NCI-H524 (cell line): ENCODE measurements around the gene SND1.

Source experiments
- DNase-seq, 2 experiments: peaks; one replicate each; lab custom pipeline; 2025; lab: John Stamatoyannopoulos, UW

The SND1 gene

DNA sequence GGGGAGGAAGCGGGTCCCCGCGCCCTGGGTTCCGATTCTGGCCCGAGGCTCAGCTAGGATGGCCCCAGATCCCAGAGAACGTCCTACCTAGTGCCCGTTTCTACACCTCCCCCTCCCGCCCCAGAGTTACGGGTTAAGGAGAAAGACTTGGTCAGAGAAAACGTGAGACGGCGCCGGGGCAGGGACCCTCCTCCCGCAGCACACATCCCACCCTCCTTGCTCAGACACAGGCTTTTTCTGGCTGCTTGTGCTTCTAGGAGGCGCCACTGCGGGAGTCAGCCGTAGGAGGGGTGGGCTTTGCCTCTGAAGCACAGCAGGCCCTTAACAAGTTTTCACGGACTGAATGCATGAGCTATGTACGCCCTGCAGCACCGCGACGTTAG, 484.2 kb downstream of the SND1 start:
- DNase-seq, result no peak

DNA sequence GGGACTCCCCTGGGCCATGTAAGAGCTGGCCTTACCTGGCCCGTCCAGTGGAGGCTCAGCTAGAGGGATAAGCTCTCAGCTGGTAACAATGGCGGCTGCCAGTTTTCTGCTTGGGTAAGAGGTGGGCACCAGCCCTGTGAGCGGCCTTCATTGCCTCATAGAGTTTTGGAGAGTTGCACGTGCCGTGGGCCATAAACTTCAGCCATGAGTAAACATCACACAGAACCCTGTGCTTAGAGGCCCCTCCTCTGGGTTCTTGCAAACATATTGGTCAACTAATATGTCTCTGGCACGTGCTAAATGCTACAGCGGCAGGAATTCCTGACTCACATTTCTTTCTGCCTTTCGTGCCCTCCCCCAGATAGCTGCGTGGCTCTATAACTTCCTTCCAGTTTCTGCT, 485.2 kb downstream of the SND1 start:
- no peak for DNase-seq

DNA sequence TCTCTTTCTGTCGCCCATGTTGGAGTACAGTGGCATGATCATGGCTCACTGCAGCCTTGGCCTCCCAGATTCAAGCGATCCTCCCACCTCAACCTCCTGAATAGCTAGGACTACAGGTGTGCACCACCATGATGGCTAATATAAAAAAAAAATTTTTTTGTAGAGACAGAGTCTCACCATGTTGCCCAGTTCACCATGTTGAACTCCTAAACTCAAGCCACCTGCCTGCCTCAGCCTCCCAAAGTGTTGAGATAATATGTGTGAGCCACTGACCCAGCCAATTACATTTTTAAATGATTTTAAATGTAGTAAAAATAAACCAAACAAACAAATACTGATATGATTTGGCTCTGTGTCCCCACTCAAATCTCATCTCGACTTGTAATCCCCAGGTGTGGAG, 487.4 kb downstream of the SND1 start:
- no peak for DNase-seq

DNA sequence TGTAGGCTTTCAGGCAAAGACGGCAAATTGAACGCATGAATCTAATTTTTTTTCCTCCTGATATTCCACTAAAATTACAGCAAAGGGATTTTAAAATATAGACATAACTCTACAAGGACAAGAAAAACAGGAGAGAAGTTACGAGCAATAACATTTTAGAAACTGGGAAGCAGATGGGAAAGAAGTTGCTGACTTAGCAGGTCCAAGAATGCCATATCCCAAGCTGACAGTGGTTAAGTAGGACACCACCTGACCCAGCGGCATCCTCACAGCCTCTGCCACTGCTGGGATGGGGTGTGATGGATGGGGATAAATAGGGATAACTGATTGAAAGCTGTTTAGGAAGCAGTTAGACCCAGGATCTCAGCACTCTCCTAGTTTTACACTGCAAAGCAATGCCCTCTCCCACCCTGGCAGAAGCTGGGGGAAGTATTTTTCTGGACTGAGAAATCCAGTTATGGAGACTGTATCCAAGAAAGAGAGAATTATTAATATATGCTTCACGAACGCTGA, 489.7 kb downstream of the SND1 start:
- DNase-seq, result no peak
